Peyer's patch (tissue), 4 donors: ENCODE results near the gene CRACR2A. TPM values are rescaled to one million over a fixed set of nuclear protein-coding genes. Genes with fewer than 3 reads are reported as not detected.

Experiments
- DNase-seq, 3 donors: peaks; one replicate each; pipeline ENCODE4 v3.0.0-alpha.2; 2017 to 2019
- H3K27ac ChIP-seq, 4 donors: fragments of 200-600 bp; sonication (generic); one replicate each; pipeline ENCODE4 v1.5.1; 2016 to 2019
- H3K27me3 ChIP-seq, 2 donors: fragments of 200-600 bp; sonication (generic); one replicate each; pipeline ENCODE4 v1.5.1; 2019
- H3K36me3 ChIP-seq, 3 donors: fragments of 200-600 bp; sonication (generic); one replicate each; pipeline ENCODE4 v1.5.1; 2016 to 2019
- H3K4me1 ChIP-seq, 4 donors: fragments of 200-600 bp; sonication (generic); one replicate each; pipeline ENCODE4 v1.5.1; 2016 to 2019
- H3K4me3 ChIP-seq, 4 donors: fragments of 200-600 bp; sonication (generic); 1 replicate in 3 of 4; 2 replicates in 1 of 4; pipeline ENCODE4 v1.5.1; 2016 to 2019; ENCODE audit warnings: mild to moderate bottlenecking in 1 of 4
- H3K9me3 ChIP-seq, 4 donors: fragments of 200-600 bp; sonication (generic); one replicate each; pipeline ENCODE4 v1.5.1; 2016 to 2019; ENCODE audit warnings: mild to moderate bottlenecking in 1 of 4
- POLR2A ChIP-seq, 2 donors: fragments of 450-650 bp; IDR thresholded peaks; one replicate each; pipeline ENCODE4 v1.5.1; 2017; ENCODE audit warnings: antibody characterized with exemption in 2 of 2, mild to moderate bottlenecking in 2 of 2, moderate library complexity in 2 of 2
- total RNA-seq, 4 donors: library from RNA; depleted of rRNA; stranded (reverse); fragments of >200 nt; gene quantifications; one replicate each; pipeline ENCODE4 v1.1.0, GENCODE V29; 2016
- TF ChIP-seq, protein P1 (sequence below), 6 experiments: fragments of 450-650 bp in 4 of 6; fragments of 200-600 bp in 2 of 6; sonication (generic) in 1 of 6; IDR thresholded peaks; one replicate each; pipeline ENCODE4 v1.5.1; 2017 to 2019; ENCODE audit warnings: antibody characterized with exemption in 6 of 6, mild to moderate bottlenecking in 3 of 6, moderate library complexity in 1 of 6

CRACR2A gene
- total RNA-seq, 4 donors from 2014 or later, result 52.3 to 81.7 (median 65.9) TPM

DNA sequence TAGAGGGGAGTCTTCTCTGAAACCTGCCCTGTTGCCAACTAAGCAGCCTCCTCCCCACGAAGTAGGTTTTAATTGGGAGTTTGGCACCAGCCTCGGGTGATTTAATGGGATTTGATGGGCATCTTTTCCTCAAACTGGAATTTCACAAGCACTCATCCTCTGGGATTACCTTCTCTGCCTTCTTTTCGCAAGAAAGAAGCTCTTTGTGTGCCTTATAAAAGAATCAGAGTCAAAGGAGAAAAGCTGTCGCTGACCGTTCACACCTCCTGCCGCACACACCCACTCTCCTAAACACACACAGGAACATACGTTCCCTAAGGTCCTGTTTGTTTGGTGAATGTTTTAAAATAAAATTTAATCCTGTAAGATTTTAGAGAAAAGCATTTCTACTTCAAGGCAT lies 177.9 kb downstream of the CRACR2A start:
- no peaks in the 10 kb centered on the region for H3K36me3 ChIP-seq
- no peak overlapping the region for H3K4me3 ChIP-seq
- H3K9me3 ChIP-seq, result no peaks in the 10 kb centered on the region
- no peak for DNase-seq
- TF ChIP-seq POLR2A (IDR thresholded peaks at IDR 0.05), result no peak
- TF ChIP-seq, protein P1, sequence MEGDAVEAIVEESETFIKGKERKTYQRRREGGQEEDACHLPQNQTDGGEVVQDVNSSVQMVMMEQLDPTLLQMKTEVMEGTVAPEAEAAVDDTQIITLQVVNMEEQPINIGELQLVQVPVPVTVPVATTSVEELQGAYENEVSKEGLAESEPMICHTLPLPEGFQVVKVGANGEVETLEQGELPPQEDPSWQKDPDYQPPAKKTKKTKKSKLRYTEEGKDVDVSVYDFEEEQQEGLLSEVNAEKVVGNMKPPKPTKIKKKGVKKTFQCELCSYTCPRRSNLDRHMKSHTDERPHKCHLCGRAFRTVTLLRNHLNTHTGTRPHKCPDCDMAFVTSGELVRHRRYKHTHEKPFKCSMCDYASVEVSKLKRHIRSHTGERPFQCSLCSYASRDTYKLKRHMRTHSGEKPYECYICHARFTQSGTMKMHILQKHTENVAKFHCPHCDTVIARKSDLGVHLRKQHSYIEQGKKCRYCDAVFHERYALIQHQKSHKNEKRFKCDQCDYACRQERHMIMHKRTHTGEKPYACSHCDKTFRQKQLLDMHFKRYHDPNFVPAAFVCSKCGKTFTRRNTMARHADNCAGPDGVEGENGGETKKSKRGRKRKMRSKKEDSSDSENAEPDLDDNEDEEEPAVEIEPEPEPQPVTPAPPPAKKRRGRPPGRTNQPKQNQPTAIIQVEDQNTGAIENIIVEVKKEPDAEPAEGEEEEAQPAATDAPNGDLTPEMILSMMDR (IDR thresholded peaks at IDR 0.05), result no peak
- H3K27ac ChIP-seq, result no peak overlapping the region
- no peaks in the 10 kb centered on the region for H3K27me3 ChIP-seq
- no peaks in the 10 kb centered on the region for H3K4me1 ChIP-seq

DNA sequence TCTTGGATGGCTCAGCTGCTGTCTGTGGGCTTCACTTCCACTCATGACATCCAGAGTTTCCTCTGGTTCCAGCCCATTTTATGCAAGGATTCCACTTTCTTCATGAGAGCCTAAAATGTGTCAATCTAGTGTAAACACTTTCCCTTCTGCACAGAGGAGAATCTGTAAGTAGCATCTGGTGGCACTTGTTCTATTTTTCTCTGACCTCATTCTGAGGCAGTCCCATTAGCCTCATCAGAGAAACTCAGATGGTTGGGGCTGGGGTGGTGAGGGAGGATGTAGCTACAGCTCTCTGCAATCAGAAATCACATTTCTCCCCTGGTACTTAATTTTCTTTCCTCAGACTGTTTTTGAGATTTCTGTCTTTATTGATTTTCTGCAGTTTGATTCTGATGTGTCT lies 180.3 kb downstream of the CRACR2A start:
- Histone ChIP-seq H3K4me3 (no peak overlapping the region), H3K4me1 (no peaks in the 10 kb centered on the region), H3K9me3 (no peaks in the 10 kb centered on the region), H3K36me3 (no peaks in the 10 kb centered on the region), H3K27me3 (no peaks in the 10 kb centered on the region), H3K27ac (no peak overlapping the region)
- no peak for DNase-seq
- TF ChIP-seq POLR2A (IDR thresholded peaks at IDR 0.05), result no peak
- TF ChIP-seq, protein P1 (IDR thresholded peaks at IDR 0.05), result no peak

DNA sequence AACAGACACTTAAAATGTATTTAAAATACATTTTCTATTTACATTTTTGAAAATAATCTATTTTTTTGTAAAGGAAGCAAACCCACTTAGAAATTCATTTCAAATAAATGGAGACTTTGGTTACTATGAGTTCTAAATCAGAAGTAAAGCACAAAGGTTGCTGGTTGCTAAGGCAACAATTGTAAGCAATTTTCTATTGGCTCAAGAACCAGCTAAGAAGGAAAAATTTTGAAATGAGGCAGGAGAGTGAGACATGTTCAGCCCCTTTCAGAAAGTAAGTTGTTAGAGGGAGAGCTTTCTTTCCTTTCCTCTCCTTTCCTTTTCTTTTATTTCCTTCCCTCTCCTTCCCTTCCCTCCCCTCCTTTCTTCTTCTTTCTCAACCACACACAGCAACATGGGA lies 181.2 kb downstream of the CRACR2A start:
- no peaks in the 10 kb centered on the region for H3K27me3 ChIP-seq
- H3K4me3 ChIP-seq, result no peak overlapping the region
- H3K9me3 ChIP-seq, result no peaks in the 10 kb centered on the region
- TF ChIP-seq, protein P1 (IDR thresholded peaks at IDR 0.05), result no peak
- TF ChIP-seq POLR2A (IDR thresholded peaks at IDR 0.05), result no peak
- H3K36me3 ChIP-seq, result no peaks in the 10 kb centered on the region
- no peak overlapping the region for H3K27ac ChIP-seq
- DNase-seq, result no peak
- H3K4me1 ChIP-seq, result no peaks in the 10 kb centered on the region

DNA sequence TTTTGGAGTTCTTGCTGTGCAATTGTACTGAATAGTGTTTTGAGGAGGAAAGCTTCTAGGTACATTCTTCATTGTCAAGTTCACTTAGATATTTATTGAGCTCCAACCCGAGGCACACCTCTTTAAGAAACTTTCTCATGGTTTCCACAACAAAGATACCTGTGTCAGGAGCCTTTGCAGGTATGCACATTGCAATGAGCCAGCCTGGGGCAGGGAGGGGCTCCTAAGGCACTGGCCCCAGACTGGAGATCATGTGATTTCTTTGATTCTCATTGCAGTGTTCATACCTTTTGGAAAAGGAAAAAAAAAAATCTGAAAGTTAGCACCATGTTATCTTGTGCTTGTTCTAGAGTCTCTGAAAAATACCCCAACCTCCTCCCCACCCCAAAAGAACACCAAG lies 181.6 kb downstream of the CRACR2A start:
- H3K27ac ChIP-seq, result no peak overlapping the region

DNA sequence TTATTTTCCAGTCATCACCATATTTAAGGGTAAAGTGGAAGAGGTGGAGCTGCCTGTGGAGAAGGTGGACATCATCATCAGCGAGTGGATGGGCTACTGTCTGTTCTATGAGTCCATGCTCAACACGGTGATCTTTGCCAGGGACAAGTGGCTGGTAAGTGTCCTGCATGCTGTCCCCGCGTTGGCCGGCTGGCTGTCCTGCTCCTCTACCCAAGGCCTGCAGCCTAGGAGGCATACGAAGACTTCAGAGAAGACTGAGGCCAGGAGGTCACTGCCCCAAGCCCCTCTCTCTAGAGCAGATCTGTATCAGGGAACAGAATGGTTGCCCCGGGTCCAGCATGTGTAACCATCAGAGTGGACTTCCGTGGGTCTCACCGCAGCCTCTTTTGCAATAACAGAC lies 184.2 kb downstream of the CRACR2A start:
- H3K27ac ChIP-seq, result no peak overlapping the region
- no peak for DNase-seq
- H3K4me1 ChIP-seq, result no peaks in the 10 kb centered on the region
- TF ChIP-seq, protein P1 (IDR thresholded peaks at IDR 0.05), result no peak
- TF ChIP-seq POLR2A (IDR thresholded peaks at IDR 0.05), result no peak
- H3K4me3 ChIP-seq, result no peak overlapping the region
- no peaks in the 10 kb centered on the region for H3K9me3 ChIP-seq
- H3K36me3 ChIP-seq, result no peaks in the 10 kb centered on the region
- no peaks in the 10 kb centered on the region for H3K27me3 ChIP-seq

More for the DNA sequence above, 181.6 kb downstream of the CRACR2A start:
- no peak overlapping the region for H3K4me3 ChIP-seq
- no peaks in the 10 kb centered on the region for H3K36me3 ChIP-seq
- no peak for TF ChIP-seq POLR2A (IDR thresholded peaks at IDR 0.05)
- TF ChIP-seq, protein P1 (IDR thresholded peaks at IDR 0.05), result no peak
- no peak for DNase-seq
- H3K27me3 ChIP-seq, result no peaks in the 10 kb centered on the region
- no peaks in the 10 kb centered on the region for H3K4me1 ChIP-seq
- H3K9me3 ChIP-seq, result no peaks in the 10 kb centered on the region

DNA sequence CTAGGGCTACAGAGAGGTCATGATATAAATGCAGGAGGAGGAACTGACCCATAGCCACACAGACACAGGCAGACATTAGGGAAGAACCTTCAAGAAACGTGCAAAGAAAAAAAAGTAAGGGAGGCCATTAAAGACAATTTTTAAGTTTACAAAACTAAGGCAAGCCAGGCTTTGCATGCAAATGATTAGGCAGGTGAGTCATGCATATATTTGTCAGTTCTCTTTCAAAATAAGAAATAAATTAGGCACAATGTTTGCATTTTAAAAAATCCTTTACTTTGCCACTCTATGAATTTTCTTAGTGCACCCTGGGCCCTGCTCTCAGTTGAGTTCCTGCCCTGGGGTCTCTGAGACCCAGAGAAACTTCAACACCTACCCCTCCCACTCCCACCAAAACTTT lies 186.9 kb downstream of the CRACR2A start:
- H3K9me3 ChIP-seq, result no peaks in the 10 kb centered on the region
- H3K36me3 ChIP-seq, result no peaks in the 10 kb centered on the region
- H3K4me1 ChIP-seq, result no peaks in the 10 kb centered on the region
- no peaks in the 10 kb centered on the region for H3K27me3 ChIP-seq
- no peak for TF ChIP-seq POLR2A (IDR thresholded peaks at IDR 0.05)
- TF ChIP-seq, protein P1 (IDR thresholded peaks at IDR 0.05), result no peak
- DNase-seq, result no peak
- H3K27ac ChIP-seq, result no peak overlapping the region
- H3K4me3 ChIP-seq, result no peak overlapping the region
